CD4-positive, alpha-beta T cell treated with Interleukin-17A for 1 hour (primary cell): ENCODE results near the gene NPC2.
"Not testable (repeated sequence)": the region's sequence is repeated elsewhere in the genome, so short reads cannot be mapped to it uniquely, and the experiment has no call there.

Source experiments
- DNase-seq: peaks from one replicate; pipeline ENCODE4 v3.0.0-alpha.2; 2020

Gene NPC2

DNA sequence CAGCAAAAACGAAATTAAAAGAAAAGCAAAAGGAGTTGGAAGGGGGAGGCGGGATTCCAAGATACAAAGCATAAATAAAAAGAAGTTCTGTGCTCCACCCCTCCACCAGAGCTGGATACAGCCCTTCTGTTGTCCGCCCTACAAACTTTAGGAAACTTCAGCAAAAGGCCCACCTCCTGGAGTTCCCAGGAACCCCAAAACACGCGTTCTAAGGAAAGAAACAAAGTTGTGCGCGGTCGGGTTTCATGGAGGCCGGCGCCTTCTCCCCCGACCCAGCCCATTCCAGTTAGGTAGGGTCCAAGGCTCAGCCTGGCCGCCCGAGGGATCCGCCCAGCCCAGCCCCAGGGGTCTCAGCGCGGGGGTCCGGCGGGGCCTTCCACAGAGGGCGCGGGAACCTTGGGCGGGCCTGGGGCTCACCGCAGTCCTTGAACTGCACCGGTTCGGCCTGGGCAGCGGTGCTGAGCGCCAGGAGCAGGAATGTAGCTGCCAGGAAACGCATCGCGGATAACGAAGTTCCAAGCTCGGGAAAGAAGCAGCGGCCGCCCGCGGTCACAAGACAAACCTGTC, at the start of gene NPC2:
NPC2 (minus strand) TSS at position 530 of the 567 bp plus-strand sequence; CDS start at position 499, 31 bp downstream.
- DNase-seq: peak; percentile 24

DNA sequence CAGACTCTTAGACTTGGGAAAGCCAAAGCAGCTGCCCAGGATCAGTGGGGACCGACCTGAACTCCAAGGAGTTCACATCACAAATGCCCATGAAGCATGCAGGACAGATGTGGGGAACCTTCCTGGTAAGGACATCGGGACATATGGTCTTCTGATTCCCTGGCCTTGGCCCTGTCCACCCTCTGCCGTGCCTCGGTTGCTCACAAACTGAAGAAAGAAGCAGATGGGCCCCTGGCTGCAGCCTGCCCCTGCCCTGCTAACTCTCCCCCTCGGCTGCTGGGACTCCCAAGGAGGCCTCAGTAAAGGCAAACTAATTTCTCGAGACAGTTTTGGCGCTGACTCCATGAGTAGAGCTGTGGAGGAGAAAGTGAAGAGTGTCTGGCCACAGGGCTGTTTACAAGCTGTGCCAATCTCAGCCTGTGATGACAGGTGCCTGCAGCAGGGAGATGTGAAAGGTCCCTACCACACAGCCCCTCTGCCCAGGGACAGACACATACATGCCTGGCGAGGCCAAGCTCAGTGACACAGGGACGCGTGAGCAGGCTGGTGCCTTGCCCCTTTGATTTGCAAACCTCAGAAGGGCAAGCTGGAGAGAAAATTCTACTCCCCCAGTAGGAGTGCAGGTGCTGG, 49.1 kb upstream of the NPC2 start:
- no peak for DNase-seq

DNA sequence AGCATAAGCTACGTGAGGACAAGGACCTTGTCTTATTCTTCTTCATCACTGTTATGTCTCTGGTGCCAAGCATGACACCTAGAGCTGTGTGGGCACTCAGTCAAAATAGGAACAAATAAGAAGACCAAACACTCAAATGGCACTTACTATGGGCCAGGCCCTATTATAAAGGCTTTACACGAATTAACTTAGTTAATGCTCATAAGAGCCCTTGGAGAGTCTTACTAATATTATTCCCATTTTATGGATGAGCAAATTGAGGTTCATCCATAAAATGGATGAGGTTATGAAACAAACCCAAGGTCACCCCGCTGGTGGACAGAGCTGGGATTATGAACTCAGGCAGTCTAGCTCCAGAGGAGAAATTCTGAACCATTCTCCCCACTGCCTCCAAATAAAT, 48.1 kb upstream of the NPC2 start:
- DNase-seq: no peak

DNA sequence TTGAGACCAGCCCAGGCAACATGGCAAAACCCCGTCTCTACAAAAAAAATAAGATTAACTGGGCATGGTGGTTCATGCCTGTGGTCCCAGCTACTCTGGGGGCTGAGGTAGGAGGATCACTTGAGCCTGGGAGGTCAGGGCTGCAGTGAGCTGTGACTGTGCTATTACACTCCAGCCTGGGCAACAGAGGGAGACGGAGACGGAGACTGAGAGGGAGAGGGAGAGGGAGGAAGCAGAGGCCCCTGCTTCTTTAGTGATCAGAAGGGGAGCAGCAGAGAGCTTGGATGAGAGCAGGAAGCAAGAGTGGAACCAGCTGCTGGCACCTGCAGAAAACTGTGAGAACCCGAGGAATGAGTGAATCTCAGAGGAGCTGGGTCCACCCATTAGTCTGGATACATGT, 46.4 kb upstream of the NPC2 start:
- DNase-seq: no peak

DNA sequence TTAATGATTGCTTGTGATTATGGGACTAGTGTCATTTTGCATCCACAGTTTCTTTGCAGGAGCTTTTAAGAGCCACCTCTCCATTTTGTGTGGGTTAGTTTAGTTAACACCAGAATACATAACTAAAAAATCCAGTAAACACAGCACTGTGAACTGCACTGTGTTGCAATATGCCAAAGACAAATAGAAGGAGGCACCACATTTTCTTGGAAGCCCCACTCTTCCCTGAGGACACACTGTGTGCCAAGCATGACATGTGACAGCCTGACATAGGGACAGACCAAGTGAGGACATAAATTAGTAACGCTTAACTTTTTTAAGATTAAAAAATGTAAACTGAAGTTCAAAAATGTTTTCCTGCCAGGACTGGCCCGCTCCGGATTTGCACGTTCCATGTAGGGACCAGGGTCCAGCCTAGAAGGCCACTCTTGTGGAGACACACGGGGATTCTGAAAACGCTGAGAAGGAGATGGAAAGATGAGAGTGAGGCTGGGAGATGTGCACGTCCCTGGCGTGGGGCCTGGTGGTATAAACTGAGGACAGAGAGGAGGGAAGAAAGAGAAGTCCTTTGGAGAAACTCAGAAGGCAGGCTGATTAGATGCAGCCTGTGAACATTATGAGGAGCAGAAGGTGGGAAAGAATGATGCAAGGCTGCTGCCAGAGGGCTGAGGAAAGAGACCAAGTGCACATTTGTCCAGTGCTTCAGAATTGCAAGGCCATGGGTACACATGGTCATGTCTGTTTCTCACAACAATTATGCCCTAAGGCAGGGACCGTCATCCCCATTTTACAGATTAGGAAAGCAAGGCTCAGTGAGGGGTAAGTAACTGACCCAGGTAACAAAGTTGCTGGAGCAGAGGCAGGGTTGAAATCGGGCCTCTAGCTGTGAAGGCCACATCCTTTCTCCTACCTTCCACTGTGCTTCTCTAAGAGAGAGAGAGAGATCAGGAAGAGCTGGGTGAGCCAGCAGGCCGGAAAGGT, 45.6 kb upstream of the NPC2 start:
- DNase-seq: no peak

DNA sequence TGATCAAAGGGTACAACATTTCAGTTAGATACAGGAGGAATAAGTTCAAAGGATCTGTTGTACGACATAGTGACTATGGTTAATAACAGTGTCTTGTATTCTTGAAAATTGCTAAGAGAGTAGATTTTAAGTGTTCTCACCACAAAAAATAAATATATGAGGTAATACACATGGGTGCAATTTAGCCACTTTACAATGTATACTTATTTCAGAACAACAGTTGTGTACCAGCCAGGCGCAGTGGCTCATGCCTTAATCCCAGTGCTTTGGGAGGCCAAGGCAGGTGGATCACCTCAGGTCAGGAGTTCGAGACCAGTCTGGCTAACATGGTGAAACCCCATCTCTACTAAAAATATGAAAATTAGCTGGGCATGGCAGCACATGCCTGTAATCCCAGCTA, 43.2 kb upstream of the NPC2 start:
- not testable (repeated sequence) for DNase-seq

DNA sequence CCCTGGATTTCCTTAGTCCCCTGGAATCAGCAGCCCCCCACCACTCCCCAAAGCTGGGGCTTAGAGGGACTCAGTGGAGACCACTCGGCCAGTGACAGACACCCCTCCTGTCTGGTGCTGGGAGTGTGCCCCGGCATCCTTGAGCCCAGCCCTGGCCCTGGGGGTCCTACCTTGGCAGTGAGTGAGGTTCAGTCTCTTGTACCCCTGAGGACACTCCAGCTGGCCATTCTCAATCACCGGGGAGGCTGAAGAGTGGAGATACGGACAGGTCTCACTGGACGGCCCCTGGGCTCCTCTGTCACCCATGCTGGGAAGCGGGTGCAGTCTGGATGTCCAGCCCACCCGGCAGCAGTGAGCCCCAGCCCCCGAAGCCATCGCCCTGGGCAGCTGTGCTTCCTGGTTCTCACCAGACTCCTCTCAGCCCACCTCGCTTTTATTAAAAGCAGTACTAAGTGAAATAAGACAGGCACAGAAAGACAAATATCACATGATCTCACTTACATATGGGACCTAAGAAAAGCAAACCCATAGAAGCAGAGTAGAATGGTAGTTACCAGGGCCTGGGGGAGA, 42.7 kb upstream of the NPC2 start:
- DNase-seq: no peak

DNA sequence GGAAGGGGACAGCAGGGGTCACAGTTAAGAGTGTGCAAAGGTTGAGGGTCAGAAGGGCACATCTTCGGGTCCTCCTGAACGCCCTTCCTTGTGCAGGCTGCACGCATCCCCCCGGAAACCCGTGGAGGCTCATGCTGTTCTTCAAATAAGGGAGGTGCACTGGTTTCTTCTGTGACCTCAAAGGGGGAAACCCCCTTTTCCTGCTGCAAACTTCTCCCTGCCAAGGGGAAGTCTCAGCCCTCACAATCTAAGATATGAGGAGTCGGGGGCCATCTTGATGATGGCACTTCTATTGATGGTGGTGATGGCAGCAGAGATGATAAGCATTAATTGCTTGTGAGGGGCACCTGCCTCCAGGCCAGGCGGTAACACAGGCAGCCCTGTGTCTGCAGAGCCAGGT, 40.5 kb upstream of the NPC2 start:
- no peak for DNase-seq

DNA sequence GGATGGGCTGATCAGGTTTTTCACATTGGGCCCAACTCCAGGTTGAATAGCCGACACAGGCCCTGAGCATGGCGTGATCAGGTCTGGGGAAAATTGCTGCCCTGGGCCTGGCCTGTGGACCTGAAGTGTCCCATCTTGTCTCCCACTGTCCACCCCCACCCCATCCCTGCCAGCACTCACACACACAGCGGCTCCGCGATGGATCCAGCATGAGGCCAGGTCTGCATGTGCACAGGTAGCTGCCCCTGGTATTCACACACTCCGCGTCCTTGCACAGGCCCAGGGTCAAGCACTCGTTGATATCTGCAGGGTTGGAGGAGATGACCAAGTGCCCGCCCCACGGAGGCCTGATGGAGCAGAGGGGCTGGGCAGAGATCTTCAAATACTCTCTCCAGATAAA, 39.1 kb upstream of the NPC2 start:
- DNase-seq: no peak

DNA sequence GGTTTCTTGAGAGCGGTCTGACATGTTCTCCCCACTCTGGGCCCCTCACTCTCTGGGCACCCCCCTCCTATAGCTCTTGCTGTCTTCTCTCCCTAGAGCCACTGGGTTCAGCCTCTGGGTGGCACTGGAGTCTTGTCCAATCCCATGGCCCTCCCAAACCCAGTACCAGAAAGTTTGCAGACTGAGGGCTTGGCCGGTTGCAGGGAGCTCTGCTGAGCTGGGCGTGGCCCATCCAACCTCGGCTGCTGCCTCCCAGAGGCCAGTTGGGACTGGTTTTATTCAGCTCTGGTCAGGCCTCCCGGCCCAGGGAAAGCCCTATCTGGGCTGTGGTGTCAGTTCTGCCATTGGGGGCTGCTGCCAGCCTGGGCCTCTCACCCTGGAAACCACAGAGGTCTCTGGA, 38.4 kb upstream of the NPC2 start:
- no peak for DNase-seq

DNA sequence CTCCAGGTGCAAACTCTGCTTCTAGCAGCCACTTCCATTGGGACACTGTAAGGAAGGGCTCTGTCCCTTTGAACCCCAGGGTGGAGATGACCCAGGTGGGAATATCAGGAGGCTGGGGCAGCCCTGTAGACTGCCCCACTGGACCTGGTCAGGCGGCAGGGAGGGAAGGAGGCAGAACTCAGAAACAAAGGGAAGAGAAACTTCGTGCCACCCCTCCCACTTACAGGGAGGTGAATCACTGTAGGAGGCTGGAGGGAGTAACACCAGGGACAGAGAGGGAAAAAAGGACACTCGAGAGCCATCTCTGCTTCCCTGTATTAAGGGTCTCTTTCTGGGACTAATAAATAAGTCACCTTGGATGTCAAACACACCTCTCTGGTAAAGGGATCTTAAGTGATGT, 37.9 kb upstream of the NPC2 start:
- DNase-seq: no peak

DNA sequence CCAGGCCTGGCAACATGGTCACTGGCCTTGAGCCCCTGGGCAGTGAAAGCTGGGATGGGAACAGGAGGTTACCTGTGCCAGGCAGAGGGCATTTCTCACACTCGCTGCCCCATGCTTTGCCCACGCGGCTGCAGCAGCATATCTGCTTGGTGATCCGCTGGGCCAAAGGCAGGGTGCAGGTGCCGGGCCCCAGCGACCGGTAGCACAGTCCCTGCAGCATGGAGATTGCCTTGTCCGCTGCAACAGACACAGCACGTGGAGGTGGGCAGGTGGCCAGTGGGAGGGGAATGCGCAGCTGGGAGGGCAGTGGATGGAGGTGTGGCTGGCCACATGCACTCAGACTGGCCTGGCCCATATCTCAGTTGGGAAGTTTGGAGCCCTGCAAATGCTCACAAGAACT, 35.8 kb upstream of the NPC2 start:
- no peak for DNase-seq

DNA sequence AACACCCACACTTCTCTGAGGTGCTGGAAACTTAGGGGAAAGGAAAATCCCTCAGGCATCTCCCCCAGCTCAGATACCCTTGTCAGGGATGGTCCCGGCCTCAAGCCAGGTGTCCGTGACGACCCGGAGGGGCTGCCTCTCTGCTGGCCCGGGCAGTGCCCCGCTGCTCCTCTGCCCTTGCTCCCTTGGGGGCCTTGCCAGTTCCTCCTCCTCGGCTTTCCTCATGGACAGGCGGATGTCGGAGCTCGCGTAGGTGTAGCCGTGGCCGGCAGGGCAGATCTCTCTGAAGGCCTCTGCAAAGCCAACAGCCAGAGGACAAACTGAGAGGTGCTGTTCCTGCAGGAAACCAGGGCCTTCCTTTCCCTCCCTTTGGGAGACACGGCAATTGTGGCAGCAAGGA, 35.3 kb upstream of the NPC2 start:
- no peak for DNase-seq

DNA sequence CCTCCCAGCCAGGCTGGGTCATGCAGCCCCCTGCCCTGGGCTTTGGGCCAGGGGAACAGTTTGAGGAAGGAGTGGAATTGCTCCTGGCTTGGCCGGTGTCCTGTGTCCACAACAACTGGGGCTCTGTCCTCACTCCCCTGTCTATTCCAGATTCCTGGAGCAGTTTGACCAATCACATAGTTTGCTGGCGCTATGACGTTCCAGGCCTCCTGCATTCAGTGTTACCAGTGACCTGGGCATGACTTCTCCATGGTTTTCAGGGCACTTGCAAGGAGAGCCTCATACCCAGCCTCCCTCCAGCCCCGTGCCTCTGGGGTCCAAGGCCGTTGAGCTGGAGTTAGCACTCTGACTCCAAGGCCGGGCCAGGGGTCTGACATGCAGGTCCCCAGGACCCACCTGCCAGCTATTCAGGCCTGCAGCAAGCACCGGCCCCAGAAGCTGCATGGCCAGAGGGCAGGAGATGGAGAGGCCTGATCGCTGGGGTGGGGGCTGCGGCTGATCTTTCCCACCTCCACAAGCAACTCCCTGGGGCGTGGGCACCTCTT, 34.7 kb upstream of the NPC2 start:
- DNase-seq: no peak

DNA sequence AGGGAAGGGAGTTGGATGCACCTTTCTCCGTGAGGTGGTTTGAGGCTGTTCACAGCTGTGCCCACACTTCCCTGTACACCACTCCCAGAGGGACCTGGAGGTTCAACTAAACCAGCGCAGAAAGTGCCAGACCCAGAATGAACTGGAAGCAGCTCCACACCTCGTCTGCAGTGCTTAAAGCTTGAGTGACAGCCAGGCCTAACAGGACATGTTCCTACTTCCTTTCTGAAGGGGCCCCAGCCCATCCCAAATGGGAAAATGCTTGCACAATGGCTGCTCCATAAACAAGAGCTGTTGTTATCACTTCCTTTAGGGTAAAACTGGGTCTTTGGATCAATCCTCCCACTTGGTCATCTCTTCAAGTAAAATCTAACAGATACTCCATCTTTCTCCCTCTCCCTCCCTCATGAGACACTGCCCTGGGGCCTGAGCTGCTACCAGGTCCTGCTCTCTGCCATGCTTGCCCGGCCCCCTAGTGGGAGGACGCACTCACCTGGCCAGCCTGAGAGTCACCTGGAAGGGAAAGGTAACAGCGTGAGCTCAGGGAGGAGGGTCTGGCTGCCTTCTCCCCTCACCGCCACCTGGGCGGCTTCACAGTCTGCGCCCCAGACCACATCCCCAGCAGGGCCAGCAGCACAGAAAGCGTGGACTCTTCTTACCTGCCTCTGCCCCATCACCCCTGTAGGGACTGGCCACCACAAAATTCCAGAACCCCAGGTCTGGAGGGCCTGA, 33.9 kb upstream of the NPC2 start:
- DNase-seq: no peak

DNA sequence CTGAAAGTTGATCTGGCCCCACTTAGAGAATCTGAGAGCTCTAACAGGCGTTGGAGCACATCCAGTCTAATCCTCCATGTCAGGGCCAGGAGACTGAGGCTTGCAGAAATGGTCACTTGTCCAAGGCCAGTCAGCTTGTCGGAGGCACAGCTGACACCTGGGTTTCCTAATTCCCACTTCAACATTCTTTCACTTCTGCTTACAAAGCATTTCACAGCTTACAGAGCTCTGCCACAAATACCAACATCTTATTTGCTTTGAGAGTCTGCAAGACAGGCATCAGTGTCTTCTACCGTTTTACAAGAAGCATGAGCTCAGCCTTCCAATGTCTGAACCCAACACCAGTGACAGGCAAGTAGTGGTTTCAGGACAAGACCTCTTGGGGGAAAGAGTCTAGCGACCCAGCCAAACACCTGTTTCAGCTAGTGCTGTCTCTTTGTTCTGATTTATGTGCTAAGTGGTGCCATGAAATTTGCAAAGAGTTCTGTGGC, 32.3 kb upstream of the NPC2 start:
- no peak for DNase-seq

DNA sequence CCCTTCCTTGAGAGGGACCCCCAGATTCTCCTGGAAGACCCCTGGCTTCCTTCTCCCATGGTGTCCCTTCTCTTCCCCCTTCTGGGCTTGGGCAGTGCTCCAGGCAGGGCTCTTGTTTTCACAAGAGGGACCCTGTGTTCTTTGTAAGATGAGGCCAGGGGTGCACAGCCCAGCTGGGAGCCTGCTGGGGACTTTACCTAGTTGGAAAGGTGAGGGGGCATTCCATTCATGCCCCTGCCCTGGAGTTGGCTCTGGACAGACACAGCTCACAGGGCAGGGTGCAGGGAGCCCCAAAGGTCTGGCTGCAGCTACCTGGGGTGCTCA, 31.7 kb upstream of the NPC2 start:
- no peak for DNase-seq

DNA sequence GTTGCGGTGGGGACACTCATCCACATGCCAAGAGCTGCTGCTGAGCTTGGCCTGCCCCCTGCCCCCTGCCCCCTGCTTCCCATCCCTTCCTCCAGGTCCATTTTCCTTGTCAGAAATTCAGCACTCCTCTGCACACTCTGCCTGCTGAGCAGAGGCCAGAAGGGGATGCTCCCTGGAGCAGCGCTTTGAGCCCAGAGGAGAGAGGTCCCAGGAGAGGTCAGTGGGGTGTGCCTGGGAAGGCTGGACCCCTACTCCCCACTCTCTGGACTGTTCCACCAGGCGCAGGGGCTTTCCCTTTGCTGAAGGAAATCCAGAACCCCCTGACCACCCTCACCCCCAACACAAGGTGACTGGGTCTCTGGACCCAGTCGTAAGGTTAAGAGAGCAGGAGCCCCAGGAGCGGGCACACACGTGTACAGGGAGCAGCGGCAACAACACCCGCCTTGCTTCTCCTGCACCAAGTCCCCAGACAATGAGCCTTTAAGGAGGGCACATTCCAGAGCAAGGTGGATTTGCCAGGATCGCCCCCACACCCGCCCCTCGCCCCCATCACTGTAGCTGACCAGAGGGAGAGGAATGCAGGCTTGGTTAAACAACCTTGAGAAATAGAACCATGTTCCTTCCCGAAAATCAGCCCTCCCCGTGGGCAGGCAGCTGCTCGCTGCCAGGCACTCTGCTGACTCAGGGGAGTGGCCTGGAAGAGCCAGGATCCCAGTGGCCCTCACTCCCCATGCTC, 31.1 kb upstream of the NPC2 start:
- DNase-seq: no peak

DNA sequence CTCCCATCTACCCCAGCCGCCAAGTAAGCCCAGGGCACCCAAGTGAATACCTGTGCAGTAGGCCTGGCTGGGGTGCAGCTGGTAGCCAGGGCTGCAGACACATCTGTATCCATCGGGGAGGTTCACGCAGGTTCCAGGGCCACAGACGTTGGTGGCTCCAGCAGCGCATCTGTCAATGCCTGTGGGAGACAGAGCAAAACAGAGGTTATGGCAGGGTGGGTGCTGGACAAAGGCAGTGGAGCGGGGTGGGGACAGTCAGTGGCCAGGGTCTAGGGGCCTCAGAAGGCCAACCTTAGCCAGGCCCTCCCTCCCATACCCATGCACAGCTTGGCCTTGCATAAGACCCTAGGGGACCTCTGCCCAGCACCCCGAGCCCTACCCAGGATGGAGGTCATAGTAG, 29.6 kb upstream of the NPC2 start:
- DNase-seq: no peak

DNA sequence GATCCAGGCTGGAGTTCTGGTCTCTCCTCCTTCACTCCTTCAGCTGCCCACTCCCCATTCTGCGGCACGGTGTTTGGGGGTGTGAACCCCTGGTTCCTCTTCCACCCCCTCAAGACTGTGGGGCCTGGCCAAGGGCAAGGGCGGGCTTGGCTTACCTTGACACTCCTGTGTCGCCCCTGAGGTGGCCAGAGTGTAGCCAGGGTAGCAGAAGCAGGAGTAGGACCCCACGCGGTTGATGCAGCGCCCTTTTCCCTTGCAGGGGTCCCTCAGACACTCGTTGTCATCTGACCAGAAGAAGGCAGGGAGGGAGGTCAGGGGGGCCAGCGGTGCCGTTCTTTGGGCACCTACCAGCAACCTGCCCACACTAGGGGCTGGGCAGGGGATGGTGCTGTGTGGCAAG, 28.7 kb upstream of the NPC2 start:
- no peak for DNase-seq

DNA sequence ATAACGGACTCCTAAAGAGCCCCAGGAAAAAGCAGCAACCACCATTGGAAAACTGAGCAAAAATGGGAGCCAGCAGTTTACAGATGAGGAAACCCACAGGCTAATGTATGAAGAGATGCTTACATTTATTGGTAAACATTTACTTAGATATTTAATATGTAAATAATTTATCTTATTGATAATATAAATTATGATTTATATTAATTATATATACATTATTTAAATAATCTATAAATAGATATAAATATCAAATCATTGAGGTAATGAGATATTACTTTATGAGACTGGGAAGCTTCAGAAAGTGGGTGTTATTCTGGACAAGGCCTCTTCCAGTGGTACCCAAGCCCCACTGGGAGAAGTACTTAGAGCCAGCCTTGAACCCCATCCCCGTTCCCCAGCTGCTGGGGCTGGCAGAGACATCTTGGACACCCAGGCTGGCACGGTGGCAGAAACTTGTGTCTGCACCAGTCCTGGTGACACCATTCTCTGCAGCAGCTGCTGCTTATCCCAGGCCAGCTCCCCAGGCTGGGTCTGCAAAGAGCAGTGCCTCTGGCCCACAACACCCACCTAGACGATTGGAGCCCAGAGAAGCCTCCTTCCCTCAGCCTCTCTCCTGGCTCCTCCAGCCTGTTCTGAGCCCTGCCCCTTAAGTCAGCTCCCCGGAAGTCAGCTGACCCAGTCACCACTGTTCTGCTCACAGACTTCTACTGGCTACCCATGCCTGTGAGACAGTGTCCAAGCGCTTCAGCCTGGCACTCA, 26.4 kb upstream of the NPC2 start:
- no peak for DNase-seq
